Camera-type eye (tissue), 1 donor: ENCODE results near the gene DHRS2. TPM values are rescaled to one million over a fixed set of nuclear protein-coding genes. Genes with fewer than 3 reads are reported as not detected.

Experiments
- total RNA-seq: library from RNA; depleted of rRNA; stranded (reverse); fragments of >200 nt; gene quantifications from one replicate; pipeline ENCODE4 v1.2.3, GENCODE V29; 2014

Gene DHRS2
- 0.77 TPM for total RNA-seq

DNA sequence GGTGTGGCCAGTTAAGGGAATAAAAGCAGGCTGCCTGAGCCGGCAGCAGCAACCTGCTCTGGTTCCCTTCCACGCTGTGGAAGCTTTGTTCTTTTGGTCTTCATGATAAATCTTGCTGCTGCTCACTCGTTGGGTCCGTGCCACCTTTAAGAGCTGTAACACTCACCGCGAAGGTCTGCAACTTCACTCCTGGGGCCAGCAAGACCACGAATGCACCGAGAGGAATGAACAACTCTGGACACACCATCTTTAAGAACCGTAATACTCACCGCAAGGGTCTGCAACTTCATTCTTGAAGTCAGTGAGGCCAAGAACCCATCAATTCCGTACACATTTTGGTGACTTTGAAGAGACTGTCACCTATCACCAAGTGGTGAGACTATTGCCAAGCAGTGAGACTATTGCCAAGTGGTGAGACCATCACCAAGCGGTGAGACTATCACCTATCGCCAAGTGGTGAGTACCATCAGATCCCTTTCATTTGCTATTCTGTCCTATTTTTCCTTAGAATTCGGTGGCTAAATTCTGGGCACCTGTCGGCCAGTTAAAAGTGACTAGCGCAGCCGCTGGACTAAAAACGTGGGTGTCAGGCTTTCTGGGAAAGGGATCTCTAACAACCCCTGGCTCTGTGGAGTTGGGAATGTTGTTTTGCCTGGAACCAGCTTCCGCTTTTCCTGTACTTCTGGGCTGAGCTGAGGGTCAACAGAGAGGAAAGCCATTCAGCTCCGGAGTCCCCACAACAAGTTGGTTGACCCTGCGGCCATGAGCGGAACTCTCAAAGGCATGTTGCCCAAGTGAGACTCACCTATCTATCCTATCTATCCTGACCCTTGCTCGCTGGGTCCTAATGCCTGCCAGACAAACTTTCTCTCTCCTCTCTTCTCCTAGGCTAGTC, at the start of gene DHRS2:
Gene DHRS2 (plus strand): TSS at position 48 of the 895 bp plus-strand sequence. CDS start 2,501 bp downstream, outside the sequence.

Other genes with a start within 250 kb of the DHRS2 start
- 0.49 TPM for gene MYH6, start 228.1 kb upstream of the DHRS2 start, total RNA-seq
- 69.1 TPM for gene MYH7, start 200.7 kb upstream of the DHRS2 start, total RNA-seq
- 48.5 TPM for gene NGDN, start 166.7 kb upstream of the DHRS2 start, total RNA-seq
- gene ZFHX2, start 84.6 kb upstream of the DHRS2 start, total RNA-seq = 1.6 TPM
- gene THTPA, start 80.1 kb upstream of the DHRS2 start, total RNA-seq = 21.6 TPM
- 32.0 TPM for gene AP1G2, start 68.6 kb upstream of the DHRS2 start, total RNA-seq
- 10.6 TPM for gene JPH4, start 57.6 kb upstream of the DHRS2 start, total RNA-seq